Endothelial cell of umbilical vein (primary cell): ENCODE results near the gene NIN. TPM values are rescaled to one million over a fixed set of nuclear protein-coding genes. Genes with fewer than 3 reads are reported as not detected.
A peak's percentile ranks its signal among the peaks of the same experiment; 100 is the strongest.

Source experiments
- BruUV-seq: library from RNA; stranded (reverse); fragments of 400-500 nt; replicated peaks from 2 replicates; lab custom pipeline; 2021; lab: Mats Ljungman, UMichigan
- CTCF ChIA-PET: fragments of 300-600, 350-600 bp; sonication (Branson Sonifier 250); formaldehyde crosslinking; loops from one replicate; lab custom pipeline; 2021; ENCODE audit warnings: antibody characterized with exemption, inconsistent platforms; lab: Charles Lee
- POLR2A ChIA-PET: fragments of 300-600, 350-600 bp; sonication (Branson Sonifier 250); formaldehyde crosslinking; loops from one replicate; lab custom pipeline; 2021; ENCODE audit warnings: antibody characterized with exemption, inconsistent platforms; lab: Charles Lee
- DNase-seq: peaks from one replicate; pipeline ENCODE4 v3.0.0-alpha.2; 2011; ENCODE audit warnings: low read depth, low spot score
- FAIRE-seq: peaks from 2 replicates; lab custom pipeline; 2011; peaks lifted over from hg19 to GRCh38; lab: Jason Lieb, UNC
- H2AFZ ChIP-seq: 2 replicates; pipeline ENCODE4 v1.6.0; 2012; ENCODE audit warnings: low read depth, low read length, control low read depth, inconsistent platforms
- H3K27ac ChIP-seq: 2 replicates; pipeline ENCODE4 v1.5.1; 2011; ENCODE audit warnings: low read depth, mild to moderate bottlenecking, control low read depth, low read length, moderate library complexity; ENCODE audit not compliant: insufficient read depth
- H3K27me3 ChIP-seq, 2 experiments: 2 replicates each; pipeline versions ENCODE4 v1.6.0 to v1.6.1; 2011; ENCODE audit warnings: low read length in 2 of 2, mixed read lengths in 1 of 2; ENCODE audit not compliant: control insufficient read depth in 2 of 2, insufficient read depth in 2 of 2
- H3K36me3 ChIP-seq, 2 experiments: 2 replicates in 1 of 2; 3 replicates in 1 of 2; pipeline ENCODE4 v1.5.1; 2011; ENCODE audit warnings: low read length in 2 of 2, mild to moderate bottlenecking in 1 of 2, moderate library complexity in 1 of 2; ENCODE audit not compliant: control insufficient read depth in 2 of 2, insufficient read depth in 2 of 2; ENCODE audit errors: extremely low read depth in 1 of 2
- H3K4me1 ChIP-seq: 3 replicates; pipeline ENCODE4 v1.5.1; 2011; ENCODE audit warnings: mild to moderate bottlenecking, low read length; ENCODE audit not compliant: control insufficient read depth, insufficient read depth; ENCODE audit errors: extremely low read depth
- H3K4me2 ChIP-seq: 2 replicates; pipeline ENCODE4 v1.6.1; 2011; ENCODE audit warnings: low read length, control low read depth, mixed read lengths; ENCODE audit not compliant: insufficient read depth
- H3K4me3 ChIP-seq, 3 experiments: fragments of 200-600 bp in 1 of 3; sonication (generic), shearing (Covaris generic) in 1 of 3; replicated peaks in 1 of 3; 2 replicates each; pipeline ENCODE4 v1.5.1; 2011 to 2016; ENCODE audit warnings: control low read depth in 3 of 3, low read length in 3 of 3, mild to moderate bottlenecking in 2 of 3, inconsistent platforms in 1 of 3, low read depth in 1 of 3, moderate library complexity in 1 of 3; ENCODE audit not compliant: insufficient read depth in 1 of 3
- H3K79me2 ChIP-seq: 2 replicates; pipeline ENCODE4 v1.6.0; 2012; ENCODE audit warnings: low read length, inconsistent platforms; ENCODE audit not compliant: control insufficient read depth, insufficient read depth
- H3K9ac ChIP-seq: replicated peaks from 2 replicates; pipeline ENCODE3; 2011; ENCODE audit warnings: low read length, control low read depth; ENCODE audit not compliant: insufficient read depth; ENCODE audit errors: extremely low read depth
- H3K9me1 ChIP-seq: replicated peaks from 3 replicates; pipeline ENCODE4 v1.6.0; 2011; ENCODE audit warnings: mild to moderate bottlenecking, low read length; ENCODE audit not compliant: control insufficient read depth, insufficient read depth; ENCODE audit errors: extremely low read depth
- H3K9me3 ChIP-seq: replicated peaks from 2 replicates; pipeline ENCODE4 v1.5.1; 2012; ENCODE audit warnings: low read length, inconsistent platforms; ENCODE audit not compliant: control insufficient read depth, insufficient read depth
- H4K20me1 ChIP-seq: replicated peaks from 2 replicates; pipeline ENCODE3; 2011; ENCODE audit warnings: mild to moderate bottlenecking, low read length; ENCODE audit not compliant: control insufficient read depth, insufficient read depth; ENCODE audit errors: extremely low read depth
- CTCF ChIP-seq, 2 donors: IDR thresholded peaks; 1 replicate in 1 of 2; 2 replicates in 1 of 2; pipeline ENCODE4 v1.5.1; 2011; ENCODE audit warnings: low read length in 2 of 2, mild to moderate bottlenecking in 2 of 2, moderate library complexity in 2 of 2, control low read depth in 1 of 2, inconsistent platforms in 1 of 2, low read depth in 1 of 2; ENCODE audit not compliant: insufficient read depth in 1 of 2; ENCODE audit errors: extremely low read depth in 1 of 2
- EZH2 ChIP-seq: IDR thresholded peaks from 2 replicates; pipeline ENCODE4 v1.6.1; 2012; ENCODE audit warnings: borderline replicate concordance, low read depth, mild to moderate bottlenecking, moderate library complexity, low read length, inconsistent platforms; ENCODE audit not compliant: severe bottlenecking
- GATA2 ChIP-seq: IDR thresholded peaks from 2 replicates; pipeline ENCODE4 v1.7.0; 2011; ENCODE audit warnings: low read depth, mild to moderate bottlenecking, moderate library complexity, mixed read lengths, low read length; ENCODE audit not compliant: insufficient read length, insufficient read depth
- POLR2A ChIP-seq: IDR thresholded peaks from 2 replicates; pipeline ENCODE4 v1.6.1; 2012; ENCODE audit warnings: low read depth, mild to moderate bottlenecking, control low read depth, low read length
- dilution Hi-C: fragments of 300-500 bp; cut with MboI; formaldehyde crosslinking; loops from one replicate; pipeline ENCODE4 v1.15.0; 2019; ENCODE audit warnings: low sequenced_read_pairs; ENCODE audit not compliant: extremely low pct_ligation_motif_present
- intact Hi-C: fragments of 100-400 bp; cut with micrococcal nuclease; formaldehyde crosslinking; loops from one replicate; pipeline ENCODE4 v1.10.0; 2022
- polyA plus RNA-seq, 4 experiments: library from polyadenylated mRNA; depleted of rRNA in 3 of 4; stranded (reverse) in 3 of 4; unstranded in 1 of 4; fragments of >200 nt; gene quantifications; 2 replicates each; pipeline versions ENCODE4 v1.2.1 to v1.2.3, GENCODE V29; 2011 to 2012; ENCODE audit warnings: missing spikeins in 1 of 4
- total RNA-seq: library from RNA; stranded (reverse); gene quantifications from 2 replicates; pipeline ENCODE4 v1.2.3, GENCODE V29; 2021

The NIN gene
- total and polyA plus RNA-seq, 2 donors (not counting 3 experiments of a cell fraction or from before 2014, with no cell fraction given): 7.1 to 76.3 TPM

- peaks cover 19% of the 10 kb centered on the region for H3K4me1 ChIP-seq
- DNase-seq: no peak
- intact Hi-C loops (no loop called here), dilution Hi-C loops (no loop called here)
- TF ChIP-seq EZH2 (no peak), POLR2A (no peak), GATA2 (no peak), CTCF (IDR thresholded peaks at IDR 0.05; ENCODE audit: extremely low read depth in 1 of 2, insufficient read depth in 1 of 2, low read depth in 1 of 2, low read length in 2 of 2) (no peak)
- H3K4me2 ChIP-seq: no peak overlapping the region
- peaks cover under 1 to 5% of the 10 kb centered on the region in 2 experiments for H3K36me3 ChIP-seq
- H3K9me1 ChIP-seq: no peaks in the 10 kb centered on the region
- no peaks in the 10 kb centered on the region for H4K20me1 ChIP-seq
- peak; percentile 42 for FAIRE-seq
- H3K79me2 ChIP-seq: no peaks in the 10 kb centered on the region
- no peak overlapping the region for H3K27ac ChIP-seq
- no peak overlapping the region for H3K4me3 ChIP-seq
- no peak overlapping the region for H2AFZ ChIP-seq
- POLR2A ChIA-PET: interaction anchor here (0.7 kb wide), 1 partner anchor 664 kb away, joined by 3 read pairs; no protein-coding TSS in a partner anchor
- no peaks in the 10 kb centered on the region for H3K27me3 ChIP-seq
- CTCF ChIA-PET: interaction anchor here (1.1 to 8.2 kb wide), 4 partner anchors 10 to 73 kb away, joined by 4 to 52 read pairs (median 15); no protein-coding TSS in a partner anchor
- BruUV-seq: no TSS peak
- no peaks in the 10 kb centered on the region for H3K9me3 ChIP-seq
- H3K9ac ChIP-seq: no peak overlapping the region
Measured at GRCh38 chr14:50786751-50787464, 44.1 kb downstream of the NIN start.
